GM11168 (cell line): Measurements from ENCODE around the gene C11orf21.

ENCODE experiments used
- in situ Hi-C: fragments of 300-500 bp; cut with MboI; formaldehyde crosslinking; loops from one replicate; pipeline ENCODE4 v1.12.0; 2022; ENCODE audit warnings: low sequenced_read_pairs; ENCODE audit not compliant: unreplicated experiment

C11orf21 gene

DNA sequence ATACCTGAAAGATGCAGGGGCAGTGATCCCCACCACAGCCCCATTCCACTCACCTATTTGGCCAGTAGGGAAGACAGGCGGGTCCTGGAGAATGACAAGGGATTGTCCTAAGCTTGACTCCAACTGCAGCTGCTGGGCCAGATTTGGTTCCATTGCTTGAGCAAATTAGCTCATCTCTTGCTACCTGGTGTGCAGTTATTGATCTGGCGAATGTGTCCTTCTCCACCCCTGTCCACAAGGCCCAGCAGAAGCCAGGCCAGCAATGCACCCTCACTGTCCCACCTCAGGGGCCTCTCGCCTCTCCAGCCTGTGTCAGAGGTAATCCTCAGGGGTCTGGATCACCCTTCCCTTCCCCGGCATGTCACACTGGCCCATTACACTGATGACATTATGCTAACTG lies 23.4 kb upstream of the C11orf21 start:
- in situ Hi-C loops, result no loop called here

GRCh38 chr11:2321311-2321683 lies 19.6 kb upstream of the C11orf21 start:
- in situ Hi-C loops, result no loop called here

DNA sequence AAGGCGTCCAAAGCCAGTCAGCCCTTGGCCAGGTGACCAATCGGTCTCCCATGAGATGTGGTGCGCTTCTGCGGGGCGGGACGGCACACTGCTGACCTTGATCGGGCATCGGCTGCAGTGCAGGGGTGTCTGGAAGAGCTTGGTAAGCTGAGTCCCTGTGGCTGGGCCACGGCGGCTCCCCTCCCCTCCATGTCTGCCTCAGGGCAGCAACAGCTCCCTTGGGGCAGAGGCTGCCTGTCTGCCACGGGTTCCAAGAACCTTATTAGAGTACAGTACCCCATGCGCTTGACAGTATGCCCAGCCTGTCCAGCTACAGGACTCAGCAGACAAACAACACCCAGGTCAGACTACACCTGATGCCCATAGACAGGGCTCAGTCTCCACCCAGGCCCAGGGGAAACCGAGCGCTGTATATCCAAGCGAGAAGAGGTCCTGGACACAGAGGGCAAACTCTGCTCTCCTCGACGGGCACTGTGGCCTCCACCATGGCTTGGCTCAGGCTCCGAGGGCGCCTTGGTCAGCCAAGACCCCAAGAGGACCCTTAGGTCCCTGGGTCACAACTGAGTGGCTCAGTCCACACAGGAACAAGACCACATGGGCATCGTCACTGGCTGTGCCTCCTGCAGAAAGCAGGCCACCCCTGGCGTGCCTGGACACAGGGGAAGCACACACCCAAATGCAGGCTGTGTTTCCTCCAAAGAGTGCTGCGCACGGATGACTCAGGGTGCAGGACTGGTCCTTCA lies 19.0 kb upstream of the C11orf21 start:
- in situ Hi-C loops, result no loop called here

GRCh38 chr11:2319791-2320472 lies 18.2 kb upstream of the C11orf21 start:
- in situ Hi-C loops, result loop anchor here (10.0 kb wide), 1 partner anchor 195 kb away; no protein-coding TSS in a partner anchor

DNA sequence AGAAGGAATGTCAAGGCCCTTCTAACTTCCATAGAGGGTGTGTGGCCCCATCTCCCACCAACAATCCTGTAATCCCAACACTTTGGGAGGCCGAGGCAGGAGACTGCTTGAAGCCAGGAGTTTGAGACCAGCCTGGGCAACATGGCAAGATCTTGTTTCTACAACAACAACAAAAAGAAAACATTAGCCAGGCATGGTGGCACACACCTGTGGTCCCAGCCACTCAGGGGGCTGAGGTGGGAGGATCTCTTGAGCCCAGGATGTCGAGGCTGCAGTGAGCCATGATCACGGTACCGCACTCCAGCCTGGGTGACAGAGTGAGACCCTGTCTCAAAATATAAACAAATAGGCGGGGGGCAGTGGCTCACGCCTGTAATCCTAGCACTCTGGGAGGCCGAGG lies 17.0 kb upstream of the C11orf21 start:
- in situ Hi-C loops, result loop anchor here (10.0 kb wide), 1 partner anchor 196 kb away; no protein-coding TSS in a partner anchor

DNA sequence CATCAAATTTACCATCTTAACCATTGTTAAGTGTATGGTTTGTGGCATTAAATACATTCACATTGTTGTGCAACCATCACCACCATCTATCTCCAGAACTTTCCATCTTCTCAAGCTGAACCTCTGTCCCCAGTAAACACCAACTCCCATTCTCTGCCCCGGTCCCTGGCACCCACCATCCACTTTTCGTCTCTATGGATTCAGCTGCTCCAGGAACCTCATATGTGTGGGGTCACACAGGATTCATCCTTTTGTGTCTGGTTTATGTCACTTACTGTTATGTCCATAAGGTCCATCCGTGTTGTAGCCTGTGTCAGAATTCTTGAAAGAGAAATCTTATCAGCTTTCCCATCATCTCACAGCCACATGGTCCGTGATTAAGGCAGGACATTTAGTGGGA lies 16.4 kb upstream of the C11orf21 start:
- in situ Hi-C loops, result loop anchor here (10.0 kb wide), 1 partner anchor 197 kb away; no protein-coding TSS in a partner anchor

DNA sequence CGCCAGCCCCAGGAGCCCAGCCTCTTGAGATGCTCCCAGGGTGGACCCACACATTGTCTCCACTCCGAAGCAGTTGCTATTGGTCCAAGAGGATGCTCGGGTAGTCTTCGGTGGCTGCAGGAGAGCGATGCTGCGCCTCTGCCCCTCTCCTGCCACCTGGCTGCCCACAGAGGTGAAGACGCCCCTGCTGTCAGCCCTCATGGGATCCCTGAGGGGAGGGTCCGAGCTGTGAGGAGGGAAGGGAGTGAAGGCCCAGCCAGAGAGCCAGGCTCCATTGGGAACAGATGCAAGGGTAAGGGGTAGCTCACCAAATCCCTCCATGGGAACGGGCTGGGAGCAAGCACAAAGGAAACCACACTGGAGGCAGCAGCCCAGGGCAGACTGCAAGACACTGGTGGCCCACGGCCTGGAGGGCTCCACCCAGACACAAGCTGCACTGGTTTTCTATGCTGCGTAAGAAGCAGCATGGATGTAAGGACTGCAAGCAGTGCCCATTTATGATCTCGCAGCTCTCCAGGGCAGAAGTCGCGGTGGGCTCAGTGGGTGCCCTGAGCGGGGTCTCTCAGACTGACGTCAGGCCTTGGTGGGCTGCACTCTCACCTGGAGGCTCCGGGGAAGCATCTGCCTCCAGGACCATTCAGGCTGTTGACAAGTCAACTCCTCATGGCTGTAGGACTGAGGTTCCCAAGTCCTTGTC lies 15.8 kb upstream of the C11orf21 start:
- in situ Hi-C loops, result loop anchor here (10.0 kb wide), 1 partner anchor 197 kb away; no protein-coding TSS in a partner anchor

DNA sequence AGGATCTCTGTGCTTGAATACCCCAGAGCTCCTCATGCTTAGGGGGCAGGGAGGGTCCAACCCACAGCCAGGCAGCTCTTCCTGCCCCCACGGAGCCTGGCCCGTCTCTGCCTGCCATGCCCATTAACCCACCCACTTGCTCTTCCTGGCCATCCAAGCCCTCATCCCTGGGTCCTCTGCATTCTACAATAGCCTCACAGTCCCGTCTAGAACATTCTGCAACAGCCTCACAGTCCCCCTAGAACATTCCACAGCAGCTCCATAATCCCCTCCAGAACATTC lies 15.2 kb upstream of the C11orf21 start:
- in situ Hi-C loops, result loop anchor here (10.0 kb wide), 1 partner anchor 198 kb away; no protein-coding TSS in a partner anchor

DNA sequence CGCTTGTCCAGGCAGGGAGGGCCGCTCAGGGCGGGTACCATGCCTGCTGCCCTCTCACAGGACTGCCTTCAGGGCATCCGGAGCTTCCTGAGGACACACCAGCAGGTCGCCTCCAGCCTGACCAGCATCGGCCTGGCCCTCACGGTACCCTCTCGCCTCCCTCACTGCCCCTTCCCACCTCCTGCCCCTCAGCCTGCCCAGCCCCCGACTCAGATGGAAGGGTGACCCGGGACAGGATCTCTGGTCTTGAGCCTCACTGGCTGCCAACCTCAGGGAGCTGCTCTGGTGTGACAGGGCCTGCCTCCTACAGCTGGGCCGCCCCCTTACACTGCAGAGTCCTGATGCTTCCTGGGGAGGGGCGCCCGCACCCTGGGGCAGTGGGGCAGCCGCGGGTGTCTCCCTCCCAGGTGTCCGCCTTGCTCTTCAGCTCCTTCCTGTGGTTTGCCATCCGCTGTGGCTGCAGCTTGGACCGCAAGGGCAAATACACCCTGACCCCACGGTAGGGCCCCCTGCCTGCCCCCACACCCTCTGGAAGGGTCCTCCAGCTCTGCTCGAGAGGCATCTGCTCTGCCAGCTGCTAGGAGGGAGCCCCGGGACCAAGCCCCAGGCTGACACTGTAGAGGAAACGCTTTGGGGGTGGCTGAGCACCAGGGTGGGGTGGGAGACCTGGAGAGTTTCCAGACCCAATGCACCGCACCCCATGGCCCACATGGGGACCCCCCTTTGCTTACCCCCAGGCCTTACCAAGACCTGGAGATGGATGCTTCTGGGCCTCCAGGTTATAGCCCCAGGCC lies 14.6 kb upstream of the C11orf21 start:
- in situ Hi-C loops, result loop anchor here (10.0 kb wide), 1 partner anchor 198 kb away; no protein-coding TSS in a partner anchor

DNA sequence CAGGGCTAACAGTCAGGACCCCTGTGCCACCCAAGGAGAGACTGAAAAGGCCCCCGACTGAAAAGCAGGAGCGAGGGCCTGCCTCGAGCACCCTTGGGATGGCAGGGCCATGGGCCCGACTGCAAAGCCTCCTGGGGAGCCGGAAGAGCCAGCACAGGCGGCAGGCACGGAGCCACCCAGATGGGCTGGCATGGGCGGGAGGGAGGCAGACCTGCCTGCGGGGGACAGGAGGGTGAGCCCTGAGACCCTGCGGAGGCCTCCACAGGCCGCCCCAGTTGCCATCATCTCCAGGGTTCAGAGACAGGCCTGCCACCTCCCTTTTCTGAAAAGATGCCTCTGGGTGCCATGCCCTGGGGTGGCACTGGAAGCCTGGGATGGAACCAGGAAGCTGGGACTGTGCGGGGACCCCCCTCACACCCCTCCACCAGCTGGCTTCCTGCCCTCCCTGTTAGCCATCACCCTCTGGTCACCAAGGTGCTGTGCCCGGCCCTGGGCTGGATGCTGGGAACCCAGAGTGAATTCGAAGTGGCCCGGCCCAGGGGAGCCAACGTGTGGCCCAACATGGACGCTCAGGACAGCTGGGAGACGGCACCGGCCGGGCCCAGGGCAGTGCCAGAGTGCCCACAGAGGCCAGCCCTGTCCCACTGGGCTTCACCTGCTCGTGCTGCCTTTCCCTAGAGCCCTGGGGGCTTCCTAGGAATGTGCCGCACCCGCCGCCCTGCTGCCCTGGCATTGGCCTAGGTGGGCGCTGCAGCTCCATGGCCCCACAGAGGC lies 13.9 kb upstream of the C11orf21 start:
- in situ Hi-C loops, result loop anchor here (10.0 kb wide), 1 partner anchor 199 kb away; no protein-coding TSS in a partner anchor

DNA sequence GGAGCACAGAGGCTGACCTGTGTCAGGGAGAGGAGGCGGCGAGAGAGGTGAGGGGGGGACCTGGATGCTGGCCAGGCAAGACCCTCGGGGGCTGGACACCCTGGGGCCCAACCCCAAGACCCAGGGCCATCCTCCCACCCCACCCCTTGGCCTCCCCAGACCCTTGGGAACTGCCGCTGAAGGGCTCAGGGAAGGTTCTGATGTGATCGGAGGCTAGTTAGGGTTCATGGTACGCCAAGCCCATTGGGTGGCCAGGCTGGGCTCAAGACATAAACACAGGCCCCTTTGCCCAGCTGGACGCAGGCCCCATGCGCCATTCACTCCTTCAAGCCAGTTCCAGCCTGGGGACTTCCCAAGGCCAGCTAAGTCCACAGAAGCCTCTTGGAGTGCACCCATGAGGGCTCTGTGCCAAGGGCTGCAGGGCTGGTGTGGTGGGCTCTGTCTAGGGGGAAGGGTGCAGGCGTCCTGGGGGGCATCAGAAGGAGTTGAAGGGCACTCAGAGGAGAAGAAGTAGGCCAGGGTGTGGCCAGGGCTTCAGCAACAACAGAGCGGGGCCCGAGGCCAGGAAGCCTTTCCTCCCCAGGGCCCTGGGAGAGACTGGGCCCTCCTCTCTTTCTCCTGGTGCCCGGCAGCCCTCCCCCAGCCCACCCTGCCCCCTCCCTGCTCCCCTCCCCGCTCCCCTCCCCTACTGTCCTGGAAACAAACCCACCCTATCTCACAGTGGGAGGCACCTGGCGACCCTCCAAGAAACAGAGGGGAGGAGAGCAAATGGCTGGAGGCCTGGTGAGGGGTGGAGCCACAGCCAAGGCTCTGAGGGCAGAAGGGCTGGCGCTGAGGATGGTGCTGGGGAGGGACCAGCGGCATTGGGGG lies 13.0 kb upstream of the C11orf21 start:
- in situ Hi-C loops, result loop anchor here (10.0 kb wide), 1 partner anchor 200 kb away; no protein-coding TSS in a partner anchor

- in situ Hi-C loops, result loop anchor here (10.0 kb wide), 1 partner anchor 201 kb away; no protein-coding TSS in a partner anchor
Measured at GRCh38 chr11:2314136-2314524, 12.4 kb upstream of the C11orf21 start.

DNA sequence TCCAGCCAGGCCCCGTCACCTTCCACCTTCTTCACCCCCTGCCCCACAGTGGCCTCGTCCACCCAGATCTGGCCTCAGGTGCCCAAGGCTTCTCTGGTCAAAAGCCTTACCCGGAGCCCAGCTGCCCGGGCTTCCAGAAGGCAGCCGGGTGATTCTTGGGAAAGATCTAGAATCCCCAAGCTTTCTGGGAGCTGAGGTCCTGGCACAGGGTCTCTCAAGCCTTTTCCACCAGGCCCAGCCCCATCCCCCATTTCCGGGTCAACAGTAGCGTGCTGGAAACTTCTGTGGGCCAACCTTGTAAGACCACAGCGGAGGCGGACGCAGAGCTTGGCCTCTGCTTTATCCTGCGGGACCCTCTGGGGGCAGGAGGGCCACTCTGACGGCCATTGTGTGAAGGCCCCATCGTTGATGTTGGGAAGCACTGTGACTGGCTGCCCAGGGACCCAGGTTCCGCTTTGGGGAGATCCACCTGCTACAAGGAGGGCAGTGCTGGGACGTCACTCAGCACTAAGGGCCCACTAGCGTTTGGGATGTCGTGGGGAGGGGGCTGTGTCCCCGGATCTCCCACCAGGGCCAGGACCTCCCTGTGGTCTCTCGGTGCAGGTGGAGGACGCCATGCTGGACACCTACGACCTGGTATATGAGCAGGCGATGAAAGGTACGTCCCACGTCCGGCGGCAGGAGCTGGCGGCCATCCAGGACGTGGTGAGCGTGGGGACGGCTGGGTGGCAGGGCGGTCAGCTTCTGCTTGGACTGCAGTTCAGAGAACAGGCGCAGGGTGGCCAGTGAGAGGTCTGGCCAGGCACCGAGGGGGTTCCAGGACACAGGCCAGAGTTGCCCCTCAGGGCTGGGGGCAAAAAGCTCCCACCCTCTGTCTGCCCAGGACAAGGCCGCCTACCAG lies 11.6 kb upstream of the C11orf21 start:
- in situ Hi-C loops, result loop anchor here (10.0 kb wide), 1 partner anchor 202 kb away; no protein-coding TSS in a partner anchor

- in situ Hi-C loops, result loop anchor here (10.0 kb wide), 1 partner anchor 202 kb away; no protein-coding TSS in a partner anchor
Measured at GRCh38 chr11:2312232-2313042, 10.7 kb upstream of the C11orf21 start.

DNA sequence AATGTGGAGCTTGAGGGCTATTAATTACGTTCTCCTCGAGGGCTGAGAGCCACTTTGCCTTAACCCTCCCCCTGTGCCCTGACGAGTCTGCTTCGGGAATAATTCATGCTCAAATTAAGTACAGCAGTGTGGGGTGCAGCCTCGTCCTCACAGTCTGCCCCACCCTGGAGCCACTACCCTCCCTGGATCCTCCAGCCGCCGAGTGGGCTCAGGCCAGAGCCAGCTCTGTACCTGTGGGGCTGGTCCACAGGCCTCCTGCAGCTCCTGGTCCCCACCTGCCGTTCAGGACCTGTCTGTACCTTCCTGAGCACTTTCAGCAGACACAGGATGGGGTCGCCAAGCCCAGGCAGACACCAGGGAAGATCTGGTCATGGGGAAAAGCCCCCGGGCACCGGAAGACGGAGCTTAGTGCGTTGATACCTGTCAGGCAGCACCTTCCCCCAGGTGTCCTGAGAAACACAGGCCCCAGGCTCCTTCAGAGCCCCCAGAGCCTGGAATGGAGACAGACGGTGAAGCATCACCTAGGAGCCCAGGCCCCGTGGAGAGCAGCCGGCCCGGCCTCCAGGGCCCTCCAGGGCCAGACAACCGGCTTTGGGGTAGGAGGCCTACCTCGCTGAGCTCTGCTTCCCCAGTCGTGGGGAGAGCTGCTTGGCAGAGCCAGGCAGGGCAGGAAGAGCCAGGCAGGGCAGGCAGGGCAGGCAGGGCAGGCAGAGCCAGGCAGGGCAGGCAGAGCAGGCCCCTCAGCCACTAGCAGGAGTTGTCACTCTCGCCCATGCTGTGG lies 9.8 kb upstream of the C11orf21 start:
- in situ Hi-C loops, result loop anchor here (10.0 kb wide), 1 partner anchor 203 kb away; no protein-coding TSS in a partner anchor
